NCI-H1048 (cell line): ENCODE measurements around the gene CCNL2.

Experiments
- DNase-seq: peaks from one replicate; lab custom pipeline; 2025; lab: John Stamatoyannopoulos, UW

The CCNL2 gene

GRCh38 chr1:1355416-1355815 is 43.7 kb downstream of the CCNL2 start:
- no peak for DNase-seq

GRCh38 chr1:1354271-1355247 is 44.6 kb downstream of the CCNL2 start:
- no peak for DNase-seq

GRCh38 chr1:1353389-1354151 is 45.6 kb downstream of the CCNL2 start:
- DNase-seq, result no peak

GRCh38 chr1:1352786-1353388 is 46.2 kb downstream of the CCNL2 start:
- no peak for DNase-seq

GRCh38 chr1:1351511-1352427 is 47.4 kb downstream of the CCNL2 start:
- DNase-seq, result no peak

- DNase-seq, result no peak
These were observed 49.7 kb downstream of the CCNL2 start, which contains the start of gene DVL1 for GRCh38 chr1:1349256-1350012. Gene DVL1, minus strand, starts transcription at chr1:1349418. Its CDS starts 353 bp downstream, at chr1:1349065.

GRCh38 chr1:1348420-1349255 is 50.5 kb downstream of the CCNL2 start:
- DNase-seq, result no peak

- DNase-seq, result no peak
These were observed 51.3 kb downstream of the CCNL2 start for GRCh38 chr1:1347663-1348419.

- DNase-seq, result no peak
These were observed 52.0 kb downstream of the CCNL2 start for GRCh38 chr1:1347026-1347595.

- DNase-seq, result no peak
These were observed 52.6 kb downstream of the CCNL2 start for GRCh38 chr1:1346501-1346890.

- DNase-seq, result no peak
These were observed 53.2 kb downstream of the CCNL2 start for GRCh38 chr1:1345860-1346500.

- DNase-seq, result no peak
These were observed 53.8 kb downstream of the CCNL2 start for GRCh38 chr1:1345384-1345783.

GRCh38 chr1:1344655-1345361 is 54.3 kb downstream of the CCNL2 start:
- no peak for DNase-seq

- no peak for DNase-seq
These were observed 55.2 kb downstream of the CCNL2 start for GRCh38 chr1:1343811-1344421.

GRCh38 chr1:1342584-1343115 is 56.5 kb downstream of the CCNL2 start:
- no peak for DNase-seq

- no peak for DNase-seq
These were observed 57.0 kb downstream of the CCNL2 start for GRCh38 chr1:1342061-1342562.
